Epidermal melanocyte (primary cell): ENCODE measurements around the gene TMEM150B.

Experiments used
- DNase-seq: peaks from one replicate; pipeline ENCODE4 v3.0.0; 2011; ENCODE audit warnings: low spot score; ENCODE audit not compliant: insufficient read length

The TMEM150B gene

DNA sequence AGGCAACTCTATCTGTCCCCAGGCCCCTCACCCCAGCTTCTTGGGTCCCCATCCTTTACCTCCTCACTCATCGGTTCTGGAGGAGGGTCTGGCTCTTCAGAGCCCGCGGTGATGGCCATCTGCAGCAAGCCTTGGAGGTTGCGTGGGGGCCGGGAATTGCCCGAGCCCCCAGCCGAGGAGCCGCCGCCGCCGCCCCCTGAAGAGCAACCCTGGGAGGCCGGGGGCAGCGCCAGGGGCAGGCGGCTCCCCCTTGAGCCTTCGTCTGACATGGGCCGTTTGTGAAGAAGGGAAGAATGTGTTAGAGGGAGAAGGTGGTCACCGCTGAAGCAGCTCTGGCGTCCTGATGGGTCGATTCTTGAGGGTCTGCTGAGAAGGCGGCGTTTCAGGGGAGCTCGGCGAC, 45.8 kb downstream of the TMEM150B start:
- DNase-seq, result no peak

DNA sequence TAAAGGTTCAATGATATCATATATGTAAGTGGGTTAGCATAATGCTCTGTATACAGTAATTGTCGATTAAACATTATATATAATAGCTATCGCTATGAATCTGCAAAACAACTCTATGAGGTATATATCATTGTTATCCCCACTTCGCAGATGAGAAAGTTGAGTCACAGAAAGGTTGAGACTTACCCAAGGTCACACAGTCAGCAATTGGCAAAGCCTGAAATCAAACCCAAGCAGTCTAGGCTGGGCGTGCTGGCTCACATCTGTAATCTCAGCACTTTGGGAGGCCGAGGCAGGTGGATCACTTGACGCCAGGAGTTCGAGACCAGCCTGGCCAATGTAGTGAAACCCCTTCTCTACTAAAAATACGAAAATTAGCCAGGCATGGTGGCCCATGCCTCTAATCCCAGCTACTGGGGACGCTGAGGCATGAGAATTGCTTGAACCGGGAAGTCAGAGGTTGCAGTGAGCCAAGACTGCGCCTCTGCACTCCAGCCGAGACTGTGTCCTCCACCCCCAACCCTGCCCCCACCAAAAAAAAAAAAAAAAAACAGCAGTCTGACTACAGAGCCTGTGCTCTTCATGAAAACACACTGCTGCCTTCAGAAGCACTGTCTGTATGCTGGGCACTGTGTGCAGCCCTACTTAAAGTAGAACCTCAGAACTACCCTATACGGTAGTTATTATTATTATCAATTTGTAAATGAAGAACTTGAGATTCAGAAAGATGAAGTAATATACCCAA, 46.6 kb downstream of the TMEM150B start:
- DNase-seq, result no peak

DNA sequence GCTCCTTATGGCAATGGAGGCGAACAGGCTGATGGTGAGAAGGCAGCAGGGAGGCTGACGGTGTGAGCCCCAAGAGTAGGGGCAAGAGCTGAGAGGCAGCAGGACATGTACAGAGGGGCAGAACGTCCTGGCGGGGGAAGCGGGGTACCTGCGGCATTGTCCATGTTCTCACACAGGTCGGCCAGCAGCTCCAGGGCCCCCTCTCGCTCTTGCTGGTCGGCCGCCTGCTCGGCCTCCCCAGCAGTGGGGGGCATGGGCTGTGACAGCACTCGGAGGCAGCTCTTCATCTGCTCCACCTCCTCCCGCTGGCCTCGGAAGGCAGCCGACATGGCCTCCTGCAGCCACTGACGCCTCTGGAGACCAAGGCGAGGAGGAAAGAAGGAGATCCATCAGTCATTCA, 47.6 kb downstream of the TMEM150B start:
- no peak for DNase-seq

DNA sequence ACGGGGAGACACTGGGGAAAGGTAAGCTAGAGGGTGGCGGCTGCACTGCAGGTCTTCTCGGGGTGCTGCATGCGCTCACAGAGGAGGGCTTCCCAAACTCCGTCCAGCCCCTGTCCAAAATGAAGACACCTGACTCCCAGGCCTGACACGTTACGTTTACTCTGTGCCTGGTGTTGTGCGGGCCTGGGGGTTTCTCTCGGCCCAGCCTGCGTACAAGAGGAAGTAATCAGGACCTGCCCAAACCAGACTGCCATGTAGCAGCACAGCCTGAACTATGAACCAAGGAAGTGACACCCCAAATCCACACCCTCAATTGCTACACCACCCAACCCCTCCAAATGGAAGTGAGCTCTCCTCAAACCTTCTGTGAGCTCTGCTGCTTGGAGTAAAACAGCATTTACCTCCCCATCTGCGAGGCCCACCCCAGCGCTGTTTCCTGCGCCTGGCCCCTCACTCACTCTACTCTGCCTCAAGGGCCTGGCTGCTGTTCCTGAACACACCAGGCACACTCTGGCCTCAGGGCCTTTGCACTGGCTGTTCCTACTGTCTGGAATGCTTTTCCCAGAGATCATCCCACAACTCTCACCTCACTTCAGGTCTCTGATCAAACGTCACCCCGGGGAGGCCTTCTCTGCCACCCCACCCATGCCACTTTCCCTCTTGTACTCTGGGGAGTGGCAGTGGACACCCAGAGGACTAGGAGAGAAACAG, 48.3 kb downstream of the TMEM150B start:
- no peak for DNase-seq

DNA sequence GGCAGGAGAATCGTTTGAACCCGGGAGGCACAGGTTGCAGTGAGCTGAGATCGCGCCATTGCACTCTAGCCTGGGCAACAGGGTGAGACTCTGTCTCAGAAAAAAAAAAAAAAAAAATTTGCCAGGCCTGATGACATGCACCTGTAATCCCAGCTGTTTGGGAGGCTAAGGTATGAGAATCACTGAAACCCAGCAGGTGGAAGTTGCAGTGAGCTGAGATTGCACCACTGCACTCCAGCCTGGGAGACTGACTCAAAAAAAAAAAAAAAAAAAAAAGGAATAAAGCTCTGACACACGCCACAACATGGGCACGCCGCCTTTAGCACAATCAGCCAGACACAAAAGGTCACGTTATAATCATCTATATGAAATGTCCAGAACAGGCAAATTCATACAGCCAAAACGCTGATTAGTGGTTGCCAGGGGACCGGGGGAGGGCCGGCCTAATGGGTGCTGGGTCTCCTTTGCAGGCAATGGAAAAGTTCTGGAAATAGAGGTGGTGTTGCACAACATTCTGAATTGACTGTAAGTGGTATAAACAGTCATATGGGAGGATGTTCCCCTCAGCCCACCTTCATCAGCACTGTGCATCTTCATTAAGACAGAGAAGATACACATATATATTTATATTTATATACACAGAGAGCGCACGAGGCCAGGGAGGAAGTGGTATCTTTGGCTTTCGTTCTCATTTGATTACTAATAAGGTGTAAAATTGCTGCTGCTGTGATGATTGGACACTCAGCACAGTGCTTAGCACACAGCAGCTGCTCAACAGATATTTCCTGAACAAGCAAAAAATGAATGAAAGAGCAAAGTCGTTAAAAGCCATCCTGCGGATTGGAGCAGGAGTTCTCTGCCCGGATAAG, 49.1 kb downstream of the TMEM150B start:
- no peak for DNase-seq

DNA sequence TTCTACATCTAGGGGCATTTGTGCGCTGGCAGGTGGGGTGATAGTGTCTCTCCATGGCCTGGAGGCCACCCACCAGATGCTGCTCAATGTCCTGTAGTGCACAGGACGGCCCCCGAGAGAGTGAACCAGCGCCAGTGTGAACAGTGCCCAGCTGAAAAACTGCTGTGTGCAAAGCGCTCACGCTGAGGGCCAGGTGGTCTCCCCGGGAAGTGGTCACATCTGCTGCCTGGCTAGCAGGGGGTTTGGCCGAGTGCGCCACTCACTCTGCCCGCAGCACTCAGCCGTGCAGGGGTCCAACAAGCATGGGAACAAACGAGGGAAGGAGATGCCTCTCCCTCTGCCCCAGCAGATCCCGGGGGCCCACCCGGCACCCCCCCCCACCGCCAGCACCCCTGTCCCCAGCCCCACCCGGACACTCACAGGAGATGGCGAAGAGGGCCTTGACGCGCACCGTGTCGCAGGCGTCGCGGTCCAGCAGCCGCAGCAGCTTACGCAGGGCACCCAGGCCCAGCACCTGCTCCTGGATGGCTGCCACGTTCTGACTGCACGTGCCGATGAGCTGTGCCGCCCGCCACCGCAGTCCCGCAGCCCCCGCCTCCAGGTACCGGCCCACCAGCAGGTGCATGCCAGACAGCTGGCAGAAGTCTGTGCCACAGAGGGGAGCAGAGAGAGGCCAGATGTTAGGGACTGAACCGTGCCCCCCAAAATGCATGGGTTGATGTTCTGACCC, 51.0 kb downstream of the TMEM150B start:
- no peak for DNase-seq

DNA sequence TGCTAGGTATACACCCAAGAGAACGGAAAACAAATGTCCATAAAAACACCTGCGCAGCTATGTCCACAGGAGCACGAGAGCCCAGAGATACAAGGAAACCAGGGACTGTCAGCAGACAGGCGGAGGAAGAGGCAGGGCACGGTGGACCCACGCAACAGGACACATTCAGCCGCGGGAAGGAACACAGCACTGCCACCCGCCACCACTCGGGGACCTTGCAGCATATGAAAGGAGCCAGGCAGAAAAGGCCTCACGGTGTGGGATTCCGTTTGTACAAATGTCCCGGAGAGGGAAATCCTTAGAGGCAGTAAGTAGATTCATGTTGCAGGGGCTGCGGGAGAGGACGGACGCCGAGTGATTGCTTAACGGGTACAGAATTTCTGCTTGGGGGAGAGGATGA, 53.0 kb downstream of the TMEM150B start:
- no peak for DNase-seq

DNA sequence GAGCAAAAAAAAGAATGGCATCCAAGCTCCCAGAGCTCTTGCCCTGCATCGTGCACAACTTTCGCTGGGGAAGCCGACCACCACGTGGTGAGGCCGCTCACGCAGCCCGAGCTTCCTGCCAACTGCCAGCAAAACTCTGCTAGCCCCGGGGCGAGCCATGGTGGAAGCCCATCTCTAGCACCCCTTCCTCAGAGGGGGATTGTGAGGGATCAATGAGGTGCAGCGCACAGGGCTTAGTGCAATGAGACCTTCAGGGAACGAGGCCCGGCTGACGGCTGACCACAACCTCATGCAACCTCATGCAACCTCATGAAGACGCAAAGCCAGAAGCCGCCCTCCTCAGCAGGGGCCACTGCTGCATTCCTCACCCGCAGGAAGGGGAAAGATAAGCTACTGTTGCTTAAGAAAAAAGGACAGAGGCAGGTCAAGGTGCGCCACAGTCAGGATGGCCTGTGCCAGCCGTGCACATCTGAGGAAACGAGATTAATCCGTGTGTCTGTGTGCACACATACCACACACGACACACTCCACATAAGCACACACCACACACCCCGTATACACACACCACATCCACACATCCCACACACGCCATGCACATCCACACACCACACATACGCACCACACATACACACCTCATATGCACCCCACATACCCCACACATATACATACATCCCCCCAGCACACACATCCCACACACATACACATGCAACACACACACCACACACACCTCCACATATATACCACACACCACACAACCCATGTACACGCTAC, 54.8 kb downstream of the TMEM150B start:
- DNase-seq, result no peak

DNA sequence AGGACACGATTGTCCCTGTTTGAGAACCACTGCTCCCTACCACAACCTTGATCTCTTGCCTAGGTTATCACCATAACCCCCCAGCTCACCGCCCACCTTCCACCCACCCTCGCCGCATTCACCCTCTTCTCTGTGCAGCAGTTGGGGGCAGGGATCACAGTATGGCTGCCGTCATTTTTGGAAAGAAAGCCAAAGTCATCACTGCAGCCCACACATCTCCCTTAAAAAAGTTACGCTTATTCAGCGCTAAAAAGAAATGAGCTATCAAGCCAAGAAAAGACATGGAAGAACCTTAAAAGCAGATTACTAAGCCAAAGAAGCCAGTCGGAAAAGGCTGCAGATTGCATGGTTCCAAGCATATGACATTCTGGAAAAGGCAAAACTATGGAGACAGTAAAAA, 55.8 kb downstream of the TMEM150B start:
- no peak for DNase-seq

DNA sequence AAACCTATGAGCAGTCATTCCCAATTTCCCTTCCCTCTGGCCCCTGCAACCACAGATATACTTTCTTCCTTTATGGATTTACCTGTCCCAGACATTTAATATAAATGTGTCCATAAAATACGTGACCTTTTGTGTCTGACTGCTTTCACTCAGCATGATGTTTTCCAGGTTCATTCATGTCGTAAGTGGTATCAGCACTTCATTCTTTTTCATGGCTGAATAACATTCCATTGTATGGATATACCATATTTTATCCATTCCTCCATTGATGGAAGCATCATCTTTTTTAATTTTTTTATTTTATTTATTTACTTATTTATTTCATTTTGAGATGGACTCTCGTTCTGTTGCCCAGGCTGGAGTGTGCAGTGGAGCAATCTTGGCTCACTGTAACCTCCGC, 58.3 kb downstream of the TMEM150B start:
- DNase-seq, result no peak

DNA sequence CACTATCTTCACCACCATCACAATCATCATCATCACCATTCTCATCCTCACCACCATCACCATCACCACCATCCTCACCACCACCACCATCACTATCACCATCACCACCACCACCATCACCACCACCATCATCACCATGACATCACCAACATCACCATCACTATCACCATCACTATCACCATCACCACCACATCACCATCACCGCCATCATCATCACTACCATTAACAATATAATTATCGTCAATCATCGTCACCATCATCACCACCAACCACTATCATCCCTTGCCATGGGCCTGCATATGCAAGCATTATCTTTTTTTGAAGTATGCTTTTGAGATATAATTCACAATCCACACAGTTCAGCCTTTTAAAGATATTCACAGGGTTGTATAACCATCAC, 58.7 kb downstream of the TMEM150B start:
- no peak for DNase-seq

DNA sequence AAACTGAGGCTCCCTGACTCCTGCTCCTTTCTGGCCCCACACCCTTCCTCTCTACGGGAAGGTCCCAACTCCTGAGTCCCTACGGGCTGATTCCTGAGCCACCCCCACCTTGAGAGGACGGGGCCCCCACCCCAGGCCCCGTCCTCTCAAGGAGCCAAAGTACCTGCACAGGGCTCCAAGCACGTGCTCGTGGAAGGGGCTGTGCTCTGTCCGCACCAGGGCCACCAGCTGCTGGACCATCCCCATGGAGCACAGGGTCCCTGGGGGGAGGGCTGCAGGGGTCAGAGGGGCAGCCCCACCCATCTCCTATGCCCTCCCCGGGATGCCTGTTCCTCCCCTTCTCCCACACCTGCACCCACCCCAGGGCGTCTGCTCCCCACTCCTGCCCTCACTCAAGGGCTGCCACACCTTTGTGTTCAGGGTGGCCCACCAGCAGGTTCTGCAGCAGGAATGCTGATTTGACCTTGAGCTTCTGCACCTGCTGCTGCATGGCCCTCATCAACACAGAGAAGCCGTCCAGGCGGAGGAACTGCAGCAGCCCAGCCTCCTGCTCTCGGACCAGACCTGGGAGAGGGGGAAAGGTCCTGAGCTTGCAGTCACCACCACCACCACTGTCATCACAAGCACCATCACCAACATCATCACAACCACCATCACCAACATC, 59.3 kb downstream of the TMEM150B start:
- DNase-seq, result no peak

DNA sequence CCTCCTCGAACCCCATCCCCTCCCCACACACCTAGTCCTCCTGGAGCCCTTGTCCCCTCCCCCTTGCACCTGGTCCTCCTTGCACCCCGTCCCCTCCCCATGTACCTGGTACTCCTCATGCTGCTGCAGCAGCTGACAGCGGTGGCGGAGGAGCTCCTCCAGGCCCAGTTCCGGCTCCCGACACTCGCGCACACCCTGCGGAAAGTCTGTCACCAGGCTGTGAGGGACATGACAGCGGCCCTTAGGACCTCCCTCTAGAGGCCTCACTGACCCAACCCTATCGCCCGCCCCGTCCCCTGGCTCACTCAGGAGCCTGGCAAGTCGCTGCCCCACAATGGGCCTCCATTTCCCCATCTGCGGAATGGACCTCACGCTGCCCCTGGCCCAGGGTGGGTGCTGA, 60.0 kb downstream of the TMEM150B start:
- no peak for DNase-seq

DNA sequence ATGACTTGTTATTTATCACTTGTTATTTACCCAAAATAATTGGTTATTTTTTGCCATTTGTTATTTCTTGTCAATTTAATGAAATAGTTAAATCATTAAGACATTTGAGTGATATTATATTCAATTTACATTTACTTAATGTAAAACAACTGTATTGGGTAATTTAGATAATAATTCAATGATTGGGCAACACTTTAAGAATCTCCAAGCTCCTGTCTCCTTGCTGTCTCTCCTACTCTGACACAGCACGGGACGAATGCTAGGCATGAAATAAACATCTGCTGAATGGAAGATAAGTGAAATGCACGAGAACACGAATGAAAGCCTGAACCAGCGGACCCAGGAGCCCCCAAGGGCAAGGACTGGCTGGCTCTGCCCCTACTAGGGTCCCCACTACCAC, 60.6 kb downstream of the TMEM150B start:
- DNase-seq, result no peak
